ENCODE measurements around the gene GDPD3. TPM values are rescaled to one million over a fixed set of nuclear protein-coding genes. Genes with fewer than 3 reads are reported as not detected.

The GDPD3 gene
- total and polyA plus RNA-seq, 2 of the 13 experiments (the other 11 are each of a cell fraction or from before 2014, with no cell fraction given): 18.7 to 20.6 TPM

DNA sequence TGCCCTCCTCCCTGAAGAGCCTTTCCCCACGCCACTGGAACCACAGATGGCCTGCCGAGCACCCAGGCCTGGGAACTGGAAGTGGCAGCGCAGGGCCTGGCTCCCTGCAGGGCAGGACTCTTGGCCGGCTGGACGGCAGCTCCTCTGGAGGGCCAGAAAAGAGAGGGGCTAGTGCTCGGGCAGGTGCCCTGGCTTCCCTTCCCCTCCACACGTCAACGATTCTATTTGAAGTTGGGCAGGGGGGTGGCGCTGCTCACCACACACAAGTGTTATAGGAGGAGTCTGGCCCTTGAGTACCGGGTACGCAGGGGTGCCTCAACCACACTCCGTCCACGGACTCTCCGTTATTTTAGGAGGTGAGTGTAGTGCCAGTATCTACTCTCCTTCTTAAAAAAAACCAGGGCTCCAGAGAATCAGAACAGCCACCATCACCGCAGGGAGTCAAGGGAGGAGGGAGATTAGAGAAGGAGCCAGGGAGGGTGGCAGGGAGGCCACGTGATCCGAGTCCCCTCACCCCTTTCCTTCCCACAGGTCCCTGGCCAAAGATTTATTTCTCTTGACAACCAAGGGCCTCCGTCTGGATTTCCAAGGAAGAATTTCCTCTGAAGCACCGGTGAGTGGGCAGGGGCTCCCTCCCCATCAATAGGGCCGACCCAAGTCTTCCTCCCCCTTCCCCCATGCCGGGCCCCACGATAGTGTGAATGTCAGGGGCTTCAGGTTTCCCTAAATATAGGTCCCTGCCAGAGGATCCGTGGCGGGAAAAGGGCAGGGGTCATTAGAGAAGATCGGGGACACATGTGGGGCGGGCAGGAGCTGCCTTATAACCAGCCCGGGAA, 49.2 kb downstream of the GDPD3 start (continued):
- TF ChIP-seq, protein P1, sequence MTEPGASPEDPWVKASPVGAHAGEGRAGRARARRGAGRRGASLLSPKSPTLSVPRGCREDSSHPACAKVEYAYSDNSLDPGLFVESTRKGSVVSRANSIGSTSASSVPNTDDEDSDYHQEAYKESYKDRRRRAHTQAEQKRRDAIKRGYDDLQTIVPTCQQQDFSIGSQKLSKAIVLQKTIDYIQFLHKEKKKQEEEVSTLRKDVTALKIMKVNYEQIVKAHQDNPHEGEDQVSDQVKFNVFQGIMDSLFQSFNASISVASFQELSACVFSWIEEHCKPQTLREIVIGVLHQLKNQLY (CRISPR knock-in tag; IDR thresholded peaks at IDR 0.05): peak; percentile 7; the same call in 1 of the 2 replicates
- TF ChIP-seq, protein P2, sequence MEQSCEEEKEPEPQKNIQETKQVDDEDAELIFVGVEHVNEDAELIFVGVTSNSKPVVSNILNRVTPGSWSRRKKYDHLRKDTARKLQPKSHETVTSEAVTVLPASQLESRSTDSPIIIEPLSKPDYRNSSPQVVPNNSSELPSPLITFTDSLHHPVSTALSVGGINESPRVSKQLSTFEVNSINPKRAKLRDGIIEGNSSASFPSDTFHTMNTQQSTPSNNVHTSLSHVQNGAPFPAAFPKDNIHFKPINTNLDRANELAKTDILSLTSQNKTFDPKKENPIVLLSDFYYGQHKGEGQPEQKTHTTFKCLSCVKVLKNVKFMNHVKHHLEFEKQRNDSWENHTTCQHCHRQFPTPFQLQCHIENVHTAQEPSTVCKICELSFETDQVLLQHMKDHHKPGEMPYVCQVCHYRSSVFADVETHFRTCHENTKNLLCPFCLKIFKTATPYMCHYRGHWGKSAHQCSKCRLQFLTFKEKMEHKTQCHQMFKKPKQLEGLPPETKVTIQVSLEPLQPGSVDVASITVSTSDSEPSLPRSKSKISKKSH (CRISPR knock-in tag; IDR thresholded peaks at IDR 0.05; ENCODE audit: borderline replicate concordance): peak; percentile 85; the same call in 1 of the 2 replicates
- TF ChIP-seq ZNF205 (CRISPR knock-in tag; IDR thresholded peaks at IDR 0.05): no peak; the same call in 1 of the 2 replicates
- TF ChIP-seq PHF21A (CRISPR knock-in tag; IDR thresholded peaks at IDR 0.05): peak; percentile 59; the same call in 1 of the 2 replicates
- TF ChIP-seq, protein P3, sequence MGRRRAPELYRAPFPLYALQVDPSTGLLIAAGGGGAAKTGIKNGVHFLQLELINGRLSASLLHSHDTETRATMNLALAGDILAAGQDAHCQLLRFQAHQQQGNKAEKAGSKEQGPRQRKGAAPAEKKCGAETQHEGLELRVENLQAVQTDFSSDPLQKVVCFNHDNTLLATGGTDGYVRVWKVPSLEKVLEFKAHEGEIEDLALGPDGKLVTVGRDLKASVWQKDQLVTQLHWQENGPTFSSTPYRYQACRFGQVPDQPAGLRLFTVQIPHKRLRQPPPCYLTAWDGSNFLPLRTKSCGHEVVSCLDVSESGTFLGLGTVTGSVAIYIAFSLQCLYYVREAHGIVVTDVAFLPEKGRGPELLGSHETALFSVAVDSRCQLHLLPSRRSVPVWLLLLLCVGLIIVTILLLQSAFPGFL (CRISPR knock-in tag; IDR thresholded peaks at IDR 0.05): no peak
- TF ChIP-seq FOXP1 (IDR thresholded peaks at IDR 0.05): no peak
- no peak for TF ChIP-seq FOXP1 (CRISPR knock-in tag; IDR thresholded peaks at IDR 0.05)
- TF ChIP-seq ZNF496 (CRISPR knock-in tag; IDR thresholded peaks at IDR 0.05; ENCODE audit: insufficient replicate concordance): no peak
- TF ChIP-seq ZNF160 (CRISPR knock-in tag; IDR thresholded peaks at IDR 0.05): peak; percentile 43
- TF ChIP-seq FOXK2 (IDR thresholded peaks at IDR 0.05): no peak
- TF ChIP-seq, protein P4, sequence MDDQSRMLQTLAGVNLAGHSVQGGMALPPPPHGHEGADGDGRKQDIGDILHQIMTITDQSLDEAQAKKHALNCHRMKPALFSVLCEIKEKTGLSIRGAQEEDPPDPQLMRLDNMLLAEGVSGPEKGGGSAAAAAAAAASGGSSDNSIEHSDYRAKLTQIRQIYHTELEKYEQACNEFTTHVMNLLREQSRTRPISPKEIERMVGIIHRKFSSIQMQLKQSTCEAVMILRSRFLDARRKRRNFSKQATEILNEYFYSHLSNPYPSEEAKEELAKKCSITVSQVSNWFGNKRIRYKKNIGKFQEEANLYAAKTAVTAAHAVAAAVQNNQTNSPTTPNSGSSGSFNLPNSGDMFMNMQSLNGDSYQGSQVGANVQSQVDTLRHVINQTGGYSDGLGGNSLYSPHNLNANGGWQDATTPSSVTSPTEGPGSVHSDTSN (CRISPR knock-in tag; IDR thresholded peaks at IDR 0.05; ENCODE audit: borderline replicate concordance): no peak
- TF ChIP-seq TBX2 (CRISPR knock-in tag; IDR thresholded peaks at IDR 0.05; ENCODE audit: borderline replicate concordance): peak; percentile 71
- TF ChIP-seq, protein P5, sequence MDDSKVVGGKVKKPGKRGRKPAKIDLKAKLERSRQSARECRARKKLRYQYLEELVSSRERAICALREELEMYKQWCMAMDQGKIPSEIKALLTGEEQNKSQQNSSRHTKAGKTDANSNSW (CRISPR knock-in tag; IDR thresholded peaks at IDR 0.05; ENCODE audit: borderline replicate concordance): no peak
- TF ChIP-seq SYNCRIP (IDR thresholded peaks at IDR 0.05; ENCODE audit: insufficient read depth, low read depth, low read length): no peak
- 0 out of 2 replicates have a peak, but pooled peaks have one; percentile 2 for TF ChIP-seq GLI4 (CRISPR knock-in tag; IDR thresholded peaks at IDR 0.05; ENCODE audit: borderline replicate concordance)
- TF ChIP-seq KDM6A (CRISPR knock-in tag; IDR thresholded peaks at IDR 0.05; ENCODE audit: low read depth): 0 out of 2 replicates have a peak, but pooled peaks have one; percentile 19
- TF ChIP-seq, protein P6, sequence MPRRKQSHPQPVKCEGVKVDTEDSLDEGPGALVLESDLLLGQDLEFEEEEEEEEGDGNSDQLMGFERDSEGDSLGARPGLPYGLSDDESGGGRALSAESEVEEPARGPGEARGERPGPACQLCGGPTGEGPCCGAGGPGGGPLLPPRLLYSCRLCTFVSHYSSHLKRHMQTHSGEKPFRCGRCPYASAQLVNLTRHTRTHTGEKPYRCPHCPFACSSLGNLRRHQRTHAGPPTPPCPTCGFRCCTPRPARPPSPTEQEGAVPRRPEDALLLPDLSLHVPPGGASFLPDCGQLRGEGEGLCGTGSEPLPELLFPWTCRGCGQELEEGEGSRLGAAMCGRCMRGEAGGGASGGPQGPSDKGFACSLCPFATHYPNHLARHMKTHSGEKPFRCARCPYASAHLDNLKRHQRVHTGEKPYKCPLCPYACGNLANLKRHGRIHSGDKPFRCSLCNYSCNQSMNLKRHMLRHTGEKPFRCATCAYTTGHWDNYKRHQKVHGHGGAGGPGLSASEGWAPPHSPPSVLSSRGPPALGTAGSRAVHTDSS (CRISPR knock-in tag; conservative IDR thresholded peaks at IDR 0.05): no peak
- TF ChIP-seq, protein P7, sequence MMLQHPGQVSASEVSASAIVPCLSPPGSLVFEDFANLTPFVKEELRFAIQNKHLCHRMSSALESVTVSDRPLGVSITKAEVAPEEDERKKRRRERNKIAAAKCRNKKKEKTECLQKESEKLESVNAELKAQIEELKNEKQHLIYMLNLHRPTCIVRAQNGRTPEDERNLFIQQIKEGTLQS (CRISPR knock-in tag; IDR thresholded peaks at IDR 0.05): no peak
- no peak for TF ChIP-seq IKZF1 (IDR thresholded peaks at IDR 0.05)
- TF ChIP-seq ARHGAP35 (CRISPR knock-in tag; IDR thresholded peaks at IDR 0.05; ENCODE audit: borderline replicate concordance): 0 out of 2 replicates have a peak, but pooled peaks have one; percentile 86
- TF ChIP-seq, protein P8, sequence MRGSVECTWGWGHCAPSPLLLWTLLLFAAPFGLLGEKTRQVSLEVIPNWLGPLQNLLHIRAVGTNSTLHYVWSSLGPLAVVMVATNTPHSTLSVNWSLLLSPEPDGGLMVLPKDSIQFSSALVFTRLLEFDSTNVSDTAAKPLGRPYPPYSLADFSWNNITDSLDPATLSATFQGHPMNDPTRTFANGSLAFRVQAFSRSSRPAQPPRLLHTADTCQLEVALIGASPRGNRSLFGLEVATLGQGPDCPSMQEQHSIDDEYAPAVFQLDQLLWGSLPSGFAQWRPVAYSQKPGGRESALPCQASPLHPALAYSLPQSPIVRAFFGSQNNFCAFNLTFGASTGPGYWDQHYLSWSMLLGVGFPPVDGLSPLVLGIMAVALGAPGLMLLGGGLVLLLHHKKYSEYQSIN (CRISPR knock-in tag; IDR thresholded peaks at IDR 0.05; ENCODE audit: borderline replicate concordance): no peak
- no peak for TF ChIP-seq ZNF20 (CRISPR knock-in tag; IDR thresholded peaks at IDR 0.05)

All from HepG2 (cell line).